ENCODE data around the gene ATOX1.

ATOX1 gene

GRCh38 chr5:151770383-151771258, 12.2 kb upstream of the ATOX1 start:
- peak; percentile 88 for DNase-seq (ENCODE audit: low read depth, low spot score)

GRCh38 chr5:151766975-151767374, 8.5 kb upstream of the ATOX1 start:
- no peak for DNase-seq (ENCODE audit: low read depth, low spot score)

GRCh38 chr5:151764801-151765200, 6.4 kb upstream of the ATOX1 start:
- DNase-seq (ENCODE audit: low read depth, low spot score), result no peak

GRCh38 chr5:151758141-151758429, 346 bp downstream of the ATOX1 start:
- no peak for DNase-seq (ENCODE audit: low read depth, low spot score)

- DNase-seq (ENCODE audit: low read depth, low spot score), result no peak
Observed at GRCh38 chr5:151757233-151758140, 944 bp downstream of the ATOX1 start.

- DNase-seq (ENCODE audit: low read depth, low spot score), result no peak
Observed at GRCh38 chr5:151755383-151755782, 3.0 kb downstream of the ATOX1 start.

- DNase-seq (ENCODE audit: low read depth, low spot score), result no peak
Observed at GRCh38 chr5:151751593-151751992, 6.8 kb downstream of the ATOX1 start.

- DNase-seq (ENCODE audit: low read depth, low spot score), result no peak
Observed at GRCh38 chr5:151751091-151751490, 7.3 kb downstream of the ATOX1 start.

- no peak for DNase-seq (ENCODE audit: low read depth, low spot score)
Observed at GRCh38 chr5:151750121-151750520, 8.3 kb downstream of the ATOX1 start.

- peak; percentile 95 for DNase-seq (ENCODE audit: low read depth, low spot score)
Observed at GRCh38 chr5:151745071-151745705, 13.2 kb downstream of the ATOX1 start.

GRCh38 chr5:151743530-151743929, 14.9 kb downstream of the ATOX1 start:
- DNase-seq (ENCODE audit: low read depth, low spot score), result no peak

- peak; percentile 82 for DNase-seq (ENCODE audit: low read depth, low spot score)
Observed at GRCh38 chr5:151742870-151743294, 15.5 kb downstream of the ATOX1 start.

GRCh38 chr5:151741678-151742423, 16.6 kb downstream of the ATOX1 start:
- peak; percentile 53 for DNase-seq (ENCODE audit: low read depth, low spot score)

- peak; percentile 59 for DNase-seq (ENCODE audit: low read depth, low spot score)
Observed at GRCh38 chr5:151740958-151741373, 17.5 kb downstream of the ATOX1 start.

- peak; percentile 93 for DNase-seq (ENCODE audit: low read depth, low spot score)
Observed at GRCh38 chr5:151740336-151740942, 18.0 kb downstream of the ATOX1 start.

GRCh38 chr5:151739939-151740335, 18.5 kb downstream of the ATOX1 start:
- DNase-seq (ENCODE audit: low read depth, low spot score), result no peak

- DNase-seq (ENCODE audit: low read depth, low spot score), result no peak
Observed at GRCh38 chr5:151739395-151739794, 19.0 kb downstream of the ATOX1 start.

- DNase-seq (ENCODE audit: low read depth, low spot score), result no peak
Observed at GRCh38 chr5:151738125-151738848, 20.1 kb downstream of the ATOX1 start.

- DNase-seq (ENCODE audit: low read depth, low spot score), result no peak
Observed at GRCh38 chr5:151737431-151737830, 21.0 kb downstream of the ATOX1 start.

GRCh38 chr5:151735646-151736045, 22.8 kb downstream of the ATOX1 start:
- no peak for DNase-seq (ENCODE audit: low read depth, low spot score)
